Fibroblast of lung (primary cell): ENCODE results near the gene CELF3. TPM values are rescaled to one million over a fixed set of nuclear protein-coding genes. Genes with fewer than 3 reads are reported as not detected.

ENCODE experiments used
- DNase-seq, 2 donors: peaks; one replicate each; pipeline versions ENCODE4 v3.0.0 to v3.0.0-alpha.2; 2010; ENCODE audit warnings: low read depth in 2 of 2
- H2AFZ ChIP-seq: 2 replicates; pipeline ENCODE4 v1.5.1; 2012; ENCODE audit warnings: low read length, control low read depth, inconsistent platforms
- H3K27ac ChIP-seq: 2 replicates; pipeline ENCODE4 v1.5.1; 2011; ENCODE audit warnings: low read length, control low read depth; ENCODE audit not compliant: insufficient read depth
- H3K27me3 ChIP-seq: 2 replicates; pipeline ENCODE4 v1.5.1; 2011; ENCODE audit warnings: mild to moderate bottlenecking, low read length; ENCODE audit not compliant: control insufficient read depth, insufficient read depth
- H3K36me3 ChIP-seq: 2 replicates; pipeline ENCODE4 v1.5.1; 2011; ENCODE audit warnings: low read length; ENCODE audit not compliant: control insufficient read depth, insufficient read depth
- H3K4me1 ChIP-seq: 2 replicates; pipeline ENCODE4 v1.5.1; 2011; ENCODE audit warnings: low read length; ENCODE audit not compliant: control insufficient read depth, insufficient read depth; ENCODE audit errors: extremely low read depth
- H3K4me2 ChIP-seq: 2 replicates; pipeline ENCODE4 v1.5.1; 2011; ENCODE audit warnings: low read length, control low read depth; ENCODE audit not compliant: insufficient read depth; ENCODE audit errors: extremely low read depth
- H3K4me3 ChIP-seq, 4 experiments: fragments of 200-600 bp in 1 of 4; sonication (generic) in 1 of 4; replicated peaks in 1 of 4; 2 replicates each; pipeline ENCODE4 v1.5.1; 2011 to 2016; ENCODE audit warnings: low read length in 4 of 4, low read depth in 3 of 4, mild to moderate bottlenecking in 3 of 4, control low read depth in 2 of 4, inconsistent platforms in 1 of 4, mixed read lengths in 1 of 4; ENCODE audit not compliant: insufficient read depth in 1 of 4; ENCODE audit errors: control extremely low read depth in 1 of 4
- H3K79me2 ChIP-seq: 2 replicates; pipeline ENCODE4 v1.5.1; 2012; ENCODE audit warnings: mild to moderate bottlenecking, low read length, inconsistent platforms; ENCODE audit not compliant: control insufficient read depth, insufficient read depth
- H3K9ac ChIP-seq: 2 replicates; pipeline ENCODE4 v1.5.1; 2011; ENCODE audit warnings: mild to moderate bottlenecking, low read length, control low read depth; ENCODE audit not compliant: insufficient read depth
- H3K9me3 ChIP-seq: 2 replicates; pipeline ENCODE4 v1.5.1; 2012; ENCODE audit warnings: low read depth, low read length; ENCODE audit not compliant: control insufficient read depth, insufficient read depth
- H4K20me1 ChIP-seq: 2 replicates; pipeline ENCODE4 v1.5.1; 2011; ENCODE audit warnings: low read length; ENCODE audit not compliant: control insufficient read depth, insufficient read depth; ENCODE audit errors: extremely low read depth
- CTCF ChIP-seq, 2 donors: IDR thresholded peaks in 1 of 2; conservative IDR thresholded peaks in 1 of 2; 1 replicate in 1 of 2; 2 replicates in 1 of 2; pipeline ENCODE4 v1.5.1; 2011 to 2012; ENCODE audit warnings: low read length in 2 of 2, control low read depth in 1 of 2, inconsistent platforms in 1 of 2, low read depth in 1 of 2, mild to moderate bottlenecking in 1 of 2
- EZH2 ChIP-seq: IDR thresholded peaks from 2 replicates; pipeline ENCODE4 v1.5.1; 2012; ENCODE audit warnings: low read length, control low read depth, mild to moderate bottlenecking; ENCODE audit errors: missing control alignments
- polyA plus RNA-seq, 2 donors: library from polyadenylated mRNA; depleted of rRNA in 1 of 2; stranded (reverse) in 1 of 2; unstranded in 1 of 2; fragments of >200 nt; gene quantifications; 2 replicates each; pipeline ENCODE4 v1.2.1, GENCODE V29; 2011 to 2012; ENCODE audit warnings: missing spikeins in 1 of 2
- total RNA-seq: library from RNA; depleted of rRNA; stranded (reverse); fragments of >200 nt; gene quantifications from 2 replicates; pipeline ENCODE4 v1.2.1, GENCODE V29; 2014

Gene CELF3
- total and polyA plus RNA-seq, 2 donors (not counting 1 experiment from before 2014, with no cell fraction given) = not detected

GRCh38 chr1:151720554-151720953, 4.0 kb upstream of the CELF3 start:
- Histone ChIP-seq H3K27ac (no peak overlapping the region), H3K4me3 (peak overlapping the region; percentile 35 to 56 (median 44)), H4K20me1 (no peaks in the 10 kb centered on the region), H3K36me3 (no peaks in the 10 kb centered on the region), H3K79me2 (no peaks in the 10 kb centered on the region), H3K27me3 (peaks cover 37% of the 10 kb centered on the region), H2AFZ (peak overlapping the region; percentile 82), H3K9me3 (no peaks in the 10 kb centered on the region), H3K9ac (no peak overlapping the region), H3K4me2 (peak overlapping the region; percentile 95), H3K4me1 (no peaks in the 10 kb centered on the region)
- TF ChIP-seq CTCF (conservative IDR thresholded peaks at IDR 0.05 in 1 of 2, IDR thresholded peaks at IDR 0.05 in 1 of 2; ENCODE audit: low read depth in 1 of 2, low read length in 2 of 2) = no peak
- TF ChIP-seq EZH2 = peak; percentile 20
- DNase-seq = peak; percentile 4 to 33

GRCh38 chr1:151720125-151720524, 3.5 kb upstream of the CELF3 start:
- H3K4me3 ChIP-seq = peak overlapping the region in 1 of 4 experiments; percentile 56
- peaks cover 41% of the 10 kb centered on the region for H3K27me3 ChIP-seq
- H2AFZ ChIP-seq = peak overlapping the region; percentile 82
- no peak overlapping the region for H3K27ac ChIP-seq
- peak overlapping the region; percentile 95 for H3K4me2 ChIP-seq
- H3K4me1 ChIP-seq = no peaks in the 10 kb centered on the region
- no peaks in the 10 kb centered on the region for H3K36me3 ChIP-seq
- H3K9ac ChIP-seq = no peak overlapping the region
- no peaks in the 10 kb centered on the region for H4K20me1 ChIP-seq
- H3K9me3 ChIP-seq = no peaks in the 10 kb centered on the region
- TF ChIP-seq CTCF (conservative IDR thresholded peaks at IDR 0.05 in 1 of 2, IDR thresholded peaks at IDR 0.05 in 1 of 2; ENCODE audit: low read depth in 1 of 2, low read length in 2 of 2) (no peak), EZH2 (no peak)
- H3K79me2 ChIP-seq = no peaks in the 10 kb centered on the region
- no peak for DNase-seq

- TF ChIP-seq EZH2 (no peak), CTCF (conservative IDR thresholded peaks at IDR 0.05 in 1 of 2, IDR thresholded peaks at IDR 0.05 in 1 of 2; ENCODE audit: low read depth in 1 of 2, low read length in 2 of 2) (no peak)
- no peak for DNase-seq
- peaks cover 50% of the 10 kb centered on the region for H3K27me3 ChIP-seq
Measured at GRCh38 chr1:151718666-151719065, 2.1 kb upstream of the CELF3 start.

More at GRCh38 chr1:151718666-151719065, 2.1 kb upstream of the CELF3 start:
- no peak overlapping the region for H3K9ac ChIP-seq
- no peak overlapping the region for H2AFZ ChIP-seq
- no peak overlapping the region for H3K4me2 ChIP-seq
- H3K79me2 ChIP-seq = no peaks in the 10 kb centered on the region
- no peak overlapping the region for H3K27ac ChIP-seq
- H3K4me1 ChIP-seq = no peaks in the 10 kb centered on the region
- H4K20me1 ChIP-seq = no peaks in the 10 kb centered on the region
- H3K9me3 ChIP-seq = no peaks in the 10 kb centered on the region
- H3K36me3 ChIP-seq = no peaks in the 10 kb centered on the region
- no peak overlapping the region for H3K4me3 ChIP-seq
